ENCODE results near the gene LITAFD. TPM values are rescaled to one million over a fixed set of nuclear protein-coding genes. Genes with fewer than 3 reads are reported as not detected.

Gene LITAFD
- total and polyA plus RNA-seq, 10 of the 15 experiments (the other 5 are each of a cell fraction or from before 2014, with no cell fraction given) = not detected

DNA sequence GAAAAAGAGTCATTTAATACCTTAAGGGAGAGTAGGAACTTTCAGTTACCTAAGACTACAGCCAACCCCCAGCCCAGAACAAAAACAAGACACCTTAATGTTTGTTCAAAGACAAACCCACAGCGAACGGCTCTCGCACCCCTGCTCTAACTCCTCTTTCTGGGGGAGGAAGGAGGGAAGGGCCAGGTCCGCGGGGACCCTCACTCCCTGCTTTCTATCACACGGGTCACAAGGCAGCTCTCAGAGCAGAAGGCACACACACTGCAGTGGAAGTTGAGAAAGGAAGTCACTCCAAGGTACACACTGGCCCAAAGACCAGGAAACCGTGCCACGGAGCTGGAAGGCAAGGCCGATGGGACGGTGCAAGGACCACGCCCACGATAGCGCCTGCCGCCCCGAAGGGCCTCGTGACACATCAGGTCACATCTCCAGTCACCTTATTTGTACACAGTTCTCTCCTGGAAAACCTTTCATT lies 10.0 kb downstream of the LITAFD start (continued):
- TF ChIP-seq, protein P1, sequence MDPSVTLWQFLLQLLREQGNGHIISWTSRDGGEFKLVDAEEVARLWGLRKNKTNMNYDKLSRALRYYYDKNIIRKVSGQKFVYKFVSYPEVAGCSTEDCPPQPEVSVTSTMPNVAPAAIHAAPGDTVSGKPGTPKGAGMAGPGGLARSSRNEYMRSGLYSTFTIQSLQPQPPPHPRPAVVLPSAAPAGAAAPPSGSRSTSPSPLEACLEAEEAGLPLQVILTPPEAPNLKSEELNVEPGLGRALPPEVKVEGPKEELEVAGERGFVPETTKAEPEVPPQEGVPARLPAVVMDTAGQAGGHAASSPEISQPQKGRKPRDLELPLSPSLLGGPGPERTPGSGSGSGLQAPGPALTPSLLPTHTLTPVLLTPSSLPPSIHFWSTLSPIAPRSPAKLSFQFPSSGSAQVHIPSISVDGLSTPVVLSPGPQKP (IDR thresholded peaks at IDR 0.05; ENCODE audit: low read depth, low read length) = no peak
- TF ChIP-seq PAX8 (IDR thresholded peaks at IDR 0.05) (no peak), SIN3A (IDR thresholded peaks at IDR 0.05; ENCODE audit: low read depth, low read length) (no peak), ZNF217 (IDR thresholded peaks at IDR 0.05) (no peak), CREM (IDR thresholded peaks at IDR 0.05; ENCODE audit: low read depth) (no peak), PAX5 (IDR thresholded peaks at IDR 0.05; ENCODE audit: borderline replicate concordance, low read depth, low read length) (peak; percentile 56; the same call in 1 of the 2 replicates), SRF (IDR thresholded peaks at IDR 0.05; ENCODE audit: low read depth in 2 of 2, low read length in 2 of 2) (no peak), SMAD1 (IDR thresholded peaks at IDR 0.05; ENCODE audit: low read depth, partially characterized antibody) (no peak), STAT3 (IDR thresholded peaks at IDR 0.05; ENCODE audit: low read depth, low read length) (no peak), BACH1 (IDR thresholded peaks at IDR 0.05; ENCODE audit: borderline replicate concordance) (0 out of 2 replicates have a peak, but pooled peaks have one; percentile 31), ESRRA (IDR thresholded peaks at IDR 0.05; ENCODE audit: low read length) (no peak), ZNF384 (IDR thresholded peaks at IDR 0.05; ENCODE audit: borderline replicate concordance, low read depth, low read length) (no peak), GABPA (IDR thresholded peaks at IDR 0.05; ENCODE audit: low read depth) (no peak), MXI1 (IDR thresholded peaks at IDR 0.05; ENCODE audit: low read depth, low read length) (no peak; the same call in 1 of the 2 replicates), POLR2AphosphoS5 (IDR thresholded peaks at IDR 0.05; ENCODE audit: low read length) (peak; percentile 48), HCFC1 (IDR thresholded peaks at IDR 0.05; ENCODE audit: low read length) (0 out of 2 replicates have a peak, but pooled peaks have one; percentile 9), HDGF (IDR thresholded peaks at IDR 0.05) (0 out of 2 replicates have a peak, but pooled peaks have one; percentile 29)
- TF ChIP-seq, protein P2, sequence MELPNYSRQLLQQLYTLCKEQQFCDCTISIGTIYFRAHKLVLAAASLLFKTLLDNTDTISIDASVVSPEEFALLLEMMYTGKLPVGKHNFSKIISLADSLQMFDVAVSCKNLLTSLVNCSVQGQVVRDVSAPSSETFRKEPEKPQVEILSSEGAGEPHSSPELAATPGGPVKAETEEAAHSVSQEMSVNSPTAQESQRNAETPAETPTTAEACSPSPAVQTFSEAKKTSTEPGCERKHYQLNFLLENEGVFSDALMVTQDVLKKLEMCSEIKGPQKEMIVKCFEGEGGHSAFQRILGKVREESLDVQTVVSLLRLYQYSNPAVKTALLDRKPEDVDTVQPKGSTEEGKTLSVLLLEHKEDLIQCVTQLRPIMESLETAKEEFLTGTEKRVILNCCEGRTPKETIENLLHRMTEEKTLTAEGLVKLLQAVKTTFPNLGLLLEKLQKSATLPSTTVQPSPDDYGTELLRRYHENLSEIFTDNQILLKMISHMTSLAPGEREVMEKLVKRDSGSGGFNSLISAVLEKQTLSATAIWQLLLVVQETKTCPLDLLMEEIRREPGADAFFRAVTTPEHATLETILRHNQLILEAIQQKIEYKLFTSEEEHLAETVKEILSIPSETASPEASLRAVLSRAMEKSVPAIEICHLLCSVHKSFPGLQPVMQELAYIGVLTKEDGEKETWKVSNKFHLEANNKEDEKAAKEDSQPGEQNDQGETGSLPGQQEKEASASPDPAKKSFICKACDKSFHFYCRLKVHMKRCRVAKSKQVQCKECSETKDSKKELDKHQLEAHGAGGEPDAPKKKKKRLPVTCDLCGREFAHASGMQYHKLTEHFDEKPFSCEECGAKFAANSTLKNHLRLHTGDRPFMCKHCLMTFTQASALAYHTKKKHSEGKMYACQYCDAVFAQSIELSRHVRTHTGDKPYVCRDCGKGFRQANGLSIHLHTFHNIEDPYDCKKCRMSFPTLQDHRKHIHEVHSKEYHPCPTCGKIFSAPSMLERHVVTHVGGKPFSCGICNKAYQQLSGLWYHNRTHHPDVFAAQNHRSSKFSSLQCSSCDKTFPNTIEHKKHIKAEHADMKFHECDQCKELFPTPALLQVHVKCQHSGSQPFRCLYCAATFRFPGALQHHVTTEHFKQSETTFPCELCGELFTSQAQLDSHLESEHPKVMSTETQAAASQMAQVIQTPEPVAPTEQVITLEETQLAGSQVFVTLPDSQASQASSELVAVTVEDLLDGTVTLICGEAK (IDR thresholded peaks at IDR 0.05; ENCODE audit: borderline replicate concordance) = no peak; the same call in 1 of the 2 replicates
- TF ChIP-seq, protein P3, sequence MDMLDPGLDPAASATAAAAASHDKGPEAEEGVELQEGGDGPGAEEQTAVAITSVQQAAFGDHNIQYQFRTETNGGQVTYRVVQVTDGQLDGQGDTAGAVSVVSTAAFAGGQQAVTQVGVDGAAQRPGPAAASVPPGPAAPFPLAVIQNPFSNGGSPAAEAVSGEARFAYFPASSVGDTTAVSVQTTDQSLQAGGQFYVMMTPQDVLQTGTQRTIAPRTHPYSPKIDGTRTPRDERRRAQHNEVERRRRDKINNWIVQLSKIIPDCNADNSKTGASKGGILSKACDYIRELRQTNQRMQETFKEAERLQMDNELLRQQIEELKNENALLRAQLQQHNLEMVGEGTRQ (IDR thresholded peaks at IDR 0.05; ENCODE audit: borderline replicate concordance, low read depth, low read length) = peak; percentile 23; the same call in 1 of the 2 replicates
- TF ChIP-seq, protein P4, sequence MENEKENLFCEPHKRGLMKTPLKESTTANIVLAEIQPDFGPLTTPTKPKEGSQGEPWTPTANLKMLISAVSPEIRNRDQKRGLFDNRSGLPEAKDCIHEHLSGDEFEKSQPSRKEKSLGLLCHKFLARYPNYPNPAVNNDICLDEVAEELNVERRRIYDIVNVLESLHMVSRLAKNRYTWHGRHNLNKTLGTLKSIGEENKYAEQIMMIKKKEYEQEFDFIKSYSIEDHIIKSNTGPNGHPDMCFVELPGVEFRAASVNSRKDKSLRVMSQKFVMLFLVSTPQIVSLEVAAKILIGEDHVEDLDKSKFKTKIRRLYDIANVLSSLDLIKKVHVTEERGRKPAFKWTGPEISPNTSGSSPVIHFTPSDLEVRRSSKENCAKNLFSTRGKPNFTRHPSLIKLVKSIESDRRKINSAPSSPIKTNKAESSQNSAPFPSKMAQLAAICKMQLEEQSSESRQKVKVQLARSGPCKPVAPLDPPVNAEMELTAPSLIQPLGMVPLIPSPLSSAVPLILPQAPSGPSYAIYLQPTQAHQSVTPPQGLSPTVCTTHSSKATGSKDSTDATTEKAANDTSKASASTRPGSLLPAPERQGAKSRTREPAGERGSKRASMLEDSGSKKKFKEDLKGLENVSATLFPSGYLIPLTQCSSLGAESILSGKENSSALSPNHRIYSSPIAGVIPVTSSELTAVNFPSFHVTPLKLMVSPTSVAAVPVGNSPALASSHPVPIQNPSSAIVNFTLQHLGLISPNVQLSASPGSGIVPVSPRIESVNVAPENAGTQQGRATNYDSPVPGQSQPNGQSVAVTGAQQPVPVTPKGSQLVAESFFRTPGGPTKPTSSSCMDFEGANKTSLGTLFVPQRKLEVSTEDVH (IDR thresholded peaks at IDR 0.05; ENCODE audit: low read depth, partially characterized antibody) = no peak
- TF ChIP-seq, protein P5, sequence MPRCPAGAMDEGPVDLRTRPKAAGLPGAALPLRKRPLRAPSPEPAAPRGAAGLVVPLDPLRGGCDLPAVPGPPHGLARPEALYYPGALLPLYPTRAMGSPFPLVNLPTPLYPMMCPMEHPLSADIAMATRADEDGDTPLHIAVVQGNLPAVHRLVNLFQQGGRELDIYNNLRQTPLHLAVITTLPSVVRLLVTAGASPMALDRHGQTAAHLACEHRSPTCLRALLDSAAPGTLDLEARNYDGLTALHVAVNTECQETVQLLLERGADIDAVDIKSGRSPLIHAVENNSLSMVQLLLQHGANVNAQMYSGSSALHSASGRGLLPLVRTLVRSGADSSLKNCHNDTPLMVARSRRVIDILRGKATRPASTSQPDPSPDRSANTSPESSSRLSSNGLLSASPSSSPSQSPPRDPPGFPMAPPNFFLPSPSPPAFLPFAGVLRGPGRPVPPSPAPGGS (IDR thresholded peaks at IDR 0.05; ENCODE audit: borderline replicate concordance, insufficient read depth, low read depth, low read length, poor library complexity, severe bottlenecking) = no peak
